Fibroblast of skin of abdomen (primary cell): Measurements from ENCODE around the gene CUBN.
A peak's percentile ranks its signal among the peaks of the same experiment; 100 is the strongest.
"Not testable (repeated sequence)": the region's sequence is repeated elsewhere in the genome, so short reads cannot be mapped to it uniquely, and the experiment has no call there.

Source experiments
- DNase-seq: peaks from one replicate; pipeline ENCODE4 v3.0.0-alpha.2; 2013

The CUBN gene

GRCh38 chr10:17140386-17140761 is 10.8 kb upstream of the CUBN start:
- DNase-seq = no peak

GRCh38 chr10:17138460-17139042 is 8.9 kb upstream of the CUBN start:
- peak; percentile 36 for DNase-seq

- DNase-seq = peak; percentile 23
These were observed 5.2 kb upstream of the CUBN start for GRCh38 chr10:17134737-17135260.

- DNase-seq = no peak
These were observed 4.7 kb upstream of the CUBN start for GRCh38 chr10:17134282-17134681.

GRCh38 chr10:17128261-17128660 is 1.4 kb downstream of the CUBN start:
- no peak for DNase-seq

GRCh38 chr10:17126327-17126726 is 3.3 kb downstream of the CUBN start:
- no peak for DNase-seq

GRCh38 chr10:17125206-17125893 is 4.3 kb downstream of the CUBN start:
- DNase-seq = peak; percentile 65

GRCh38 chr10:17123961-17124360 is 5.7 kb downstream of the CUBN start:
- no peak for DNase-seq

- peak; percentile 84 for DNase-seq
These were observed 6.6 kb downstream of the CUBN start for GRCh38 chr10:17122726-17123661.

GRCh38 chr10:17122052-17122451 is 7.6 kb downstream of the CUBN start:
- no peak for DNase-seq

GRCh38 chr10:17120694-17121093 is 8.9 kb downstream of the CUBN start:
- no peak for DNase-seq

- no peak for DNase-seq
These were observed 9.8 kb downstream of the CUBN start for GRCh38 chr10:17119845-17120244.

- DNase-seq = no peak
These were observed 13.4 kb downstream of the CUBN start for GRCh38 chr10:17116193-17116592.

GRCh38 chr10:17115683-17116082 is 13.9 kb downstream of the CUBN start:
- peak; percentile 51 for DNase-seq

GRCh38 chr10:17114878-17115444 is 14.7 kb downstream of the CUBN start:
- DNase-seq = not testable (repeated sequence)

- peak; percentile 73 for DNase-seq
These were observed 15.6 kb downstream of the CUBN start for GRCh38 chr10:17113889-17114540.

GRCh38 chr10:17113346-17113745 is 16.3 kb downstream of the CUBN start:
- no peak for DNase-seq

- no peak for DNase-seq
These were observed 17.0 kb downstream of the CUBN start for GRCh38 chr10:17112566-17112965.

GRCh38 chr10:17109475-17110207 is 20.0 kb downstream of the CUBN start:
- DNase-seq = peak; percentile 72

GRCh38 chr10:17109046-17109445 is 20.6 kb downstream of the CUBN start:
- DNase-seq = no peak

GRCh38 chr10:17106991-17107390 is 22.6 kb downstream of the CUBN start:
- DNase-seq = no peak

- no peak for DNase-seq
These were observed 27.7 kb downstream of the CUBN start for GRCh38 chr10:17101910-17102266.
